HG02970 (cell line): ENCODE results near the gene RAPGEF5.

Source experiments
- ATAC-seq: cut with Tn5 transposase; IDR thresholded peaks from one replicate; pipeline ENCODE4 v1.9.1; 2021; ENCODE audit warnings: mild to moderate bottlenecking, moderate library complexity, moderate number of reproducible peaks; ENCODE audit not compliant: unreplicated experiment, low FRiP score

RAPGEF5 gene

GRCh38 chr7:22317632-22318031 is 39.3 kb downstream of the RAPGEF5 start:
- no peak for ATAC-seq

DNA sequence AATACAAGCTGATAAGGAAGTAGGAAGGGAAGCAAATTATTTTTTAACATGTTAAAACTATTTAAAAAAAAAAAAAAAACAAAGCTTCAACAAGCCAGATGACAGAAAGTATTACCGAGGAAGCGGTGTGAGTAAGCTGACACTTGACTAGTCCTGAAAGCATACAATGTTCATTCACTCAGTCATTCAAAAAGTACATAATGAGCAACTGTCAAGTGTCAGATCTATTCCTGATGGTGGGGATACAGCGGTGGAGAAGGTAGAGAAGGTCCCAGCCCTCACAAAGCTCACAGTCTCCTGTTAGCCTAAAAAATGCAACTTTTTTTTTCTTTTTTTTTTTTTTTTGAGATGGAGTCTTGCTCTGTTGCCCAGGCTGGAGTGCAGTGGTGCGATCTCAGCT is 40.0 kb downstream of the RAPGEF5 start:
- ATAC-seq = no peak

- no peak for ATAC-seq
Measured at GRCh38 chr7:22307816-22308215, 49.1 kb downstream of the RAPGEF5 start.

GRCh38 chr7:22305706-22306105 is 51.2 kb downstream of the RAPGEF5 start:
- no peak for ATAC-seq

- ATAC-seq = no peak
Measured at GRCh38 chr7:22302951-22303423, 54.0 kb downstream of the RAPGEF5 start.

- no peak for ATAC-seq
Measured at GRCh38 chr7:22302193-22302592, 54.8 kb downstream of the RAPGEF5 start.

- ATAC-seq = no peak
Measured at GRCh38 chr7:22301790-22302189, 55.2 kb downstream of the RAPGEF5 start.

GRCh38 chr7:22300839-22301238 is 56.1 kb downstream of the RAPGEF5 start:
- ATAC-seq = no peak

- ATAC-seq = no peak
Measured at GRCh38 chr7:22296916-22297315, 60.0 kb downstream of the RAPGEF5 start.

- no peak for ATAC-seq
Measured at GRCh38 chr7:22296265-22296566, 60.7 kb downstream of the RAPGEF5 start.

DNA sequence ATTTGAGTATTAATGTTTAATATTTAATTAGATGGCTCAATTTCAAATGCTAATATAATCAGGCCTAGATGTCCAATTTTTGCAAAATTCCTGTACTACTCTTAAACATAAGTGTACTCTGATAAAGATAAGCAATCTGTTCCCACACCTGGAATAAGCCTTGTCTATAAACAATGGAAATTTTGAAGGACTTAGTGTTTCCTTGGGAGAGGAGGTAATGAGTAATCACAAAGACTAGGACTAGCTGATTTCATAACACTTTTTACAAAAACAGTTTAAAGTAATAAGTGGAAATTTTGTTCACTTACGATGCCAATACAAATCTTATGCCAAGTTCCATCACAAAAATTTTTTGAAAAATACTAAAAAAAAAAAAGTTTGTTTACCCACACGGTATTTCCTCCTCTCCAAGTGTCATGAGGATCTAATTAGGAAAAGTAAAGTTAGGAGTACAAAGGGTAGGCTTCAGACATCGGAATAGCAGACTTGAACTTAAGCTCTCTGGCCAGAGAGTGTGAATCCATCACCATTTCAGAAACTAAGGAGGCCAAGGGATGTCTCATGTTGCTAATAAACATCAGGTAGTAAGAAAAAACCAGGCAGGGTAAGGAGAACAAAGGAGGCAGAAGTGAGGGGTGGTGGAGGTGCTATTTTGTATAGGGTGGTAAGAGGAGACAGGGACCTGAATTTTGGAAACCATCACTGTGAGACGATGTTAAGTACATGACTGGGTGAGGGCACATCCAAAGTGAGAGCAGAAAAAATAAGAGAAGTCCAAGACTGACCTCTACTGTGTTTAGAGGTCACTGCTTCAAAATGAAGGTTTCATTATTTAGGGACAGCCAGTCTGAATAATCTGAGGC is 61.3 kb downstream of the RAPGEF5 start:
- ATAC-seq = no peak

DNA sequence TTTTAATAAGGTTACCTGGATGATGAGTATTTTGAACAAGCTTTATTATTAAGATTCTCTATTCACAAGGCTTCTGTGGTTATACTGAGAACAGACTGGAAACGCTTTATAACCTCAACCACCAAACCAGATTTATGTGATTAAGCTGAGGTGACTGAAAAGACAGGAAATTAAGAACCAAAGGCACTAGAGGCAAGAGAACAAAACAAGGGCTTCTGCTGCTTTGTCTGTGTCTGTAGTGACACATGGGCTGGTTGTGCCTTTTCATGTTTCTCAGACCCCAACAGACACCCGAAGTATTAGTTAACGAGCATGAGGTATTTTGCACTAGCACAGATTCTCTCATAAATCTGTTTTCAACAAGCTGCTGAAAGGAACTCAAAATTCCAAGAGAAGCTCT is 64.4 kb downstream of the RAPGEF5 start:
- no peak for ATAC-seq

GRCh38 chr7:22291977-22292376 is 65.0 kb downstream of the RAPGEF5 start:
- ATAC-seq = no peak

DNA sequence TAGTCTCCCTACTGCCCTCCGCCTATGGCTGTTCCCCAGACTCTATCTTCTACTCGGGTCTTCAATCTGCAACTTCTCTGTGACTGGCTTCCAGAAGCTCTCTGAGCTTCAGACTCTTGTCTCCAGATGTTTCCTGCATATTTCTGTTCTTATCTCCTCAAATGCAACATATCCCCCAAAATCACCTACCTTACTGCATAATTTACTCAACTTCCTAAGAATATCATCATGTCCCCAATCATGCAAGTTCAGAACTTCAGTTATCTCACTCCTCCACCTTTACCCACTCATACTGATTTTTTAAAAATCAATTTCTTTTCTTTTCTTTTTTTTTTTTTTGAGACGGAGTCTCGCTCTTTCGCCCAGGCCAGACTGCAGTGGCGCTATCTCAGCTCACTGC is 68.8 kb downstream of the RAPGEF5 start:
- ATAC-seq = no peak

DNA sequence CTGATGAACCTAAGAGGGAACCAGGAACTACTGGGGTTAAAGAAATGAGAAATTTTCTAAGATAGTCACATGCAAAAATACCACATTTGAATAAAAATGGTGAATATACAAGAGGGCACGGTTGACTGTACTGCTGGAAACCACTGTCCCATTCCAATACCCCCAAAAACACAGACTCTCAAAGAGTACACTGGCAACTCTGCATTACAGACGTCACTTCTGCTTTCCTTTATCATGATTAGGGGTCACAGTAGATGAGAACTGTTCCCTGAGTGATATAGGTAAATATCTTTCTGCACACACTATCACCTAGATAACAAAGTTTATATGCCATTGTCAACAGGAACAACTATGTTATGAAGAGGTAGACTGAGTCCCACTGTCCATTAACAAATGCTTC is 69.5 kb downstream of the RAPGEF5 start:
- ATAC-seq = no peak

- ATAC-seq = no peak
Measured at GRCh38 chr7:22286436-22286835, 70.5 kb downstream of the RAPGEF5 start.

DNA sequence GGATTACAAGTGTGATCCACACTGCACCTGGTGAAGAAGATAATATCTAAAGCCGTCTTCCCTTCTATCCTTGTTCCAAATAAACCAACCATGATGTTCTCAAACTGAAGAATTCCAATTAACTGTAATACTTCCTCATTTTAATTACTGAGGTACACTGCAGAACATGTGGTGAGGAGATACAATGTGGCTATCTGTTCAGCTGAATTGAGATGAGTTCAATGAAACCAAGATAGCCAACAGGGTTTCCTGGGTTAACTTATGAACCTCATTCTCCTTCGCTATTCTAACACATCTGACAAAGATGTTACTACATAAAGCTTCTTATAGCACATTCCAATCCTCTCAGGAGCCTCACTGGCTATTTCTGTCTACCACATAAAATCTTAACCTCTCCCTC is 75.5 kb downstream of the RAPGEF5 start:
- ATAC-seq = no peak

- ATAC-seq = no peak
Measured at GRCh38 chr7:22280031-22280430, 76.9 kb downstream of the RAPGEF5 start.

- no peak for ATAC-seq
Measured at GRCh38 chr7:22278660-22279059, 78.3 kb downstream of the RAPGEF5 start.

GRCh38 chr7:22277375-22277774 is 79.6 kb downstream of the RAPGEF5 start:
- ATAC-seq = no peak

- ATAC-seq = no peak
Measured at GRCh38 chr7:22275661-22276060, 81.3 kb downstream of the RAPGEF5 start.

- no peak for ATAC-seq
Measured at GRCh38 chr7:22271311-22271710, 85.6 kb downstream of the RAPGEF5 start.

DNA sequence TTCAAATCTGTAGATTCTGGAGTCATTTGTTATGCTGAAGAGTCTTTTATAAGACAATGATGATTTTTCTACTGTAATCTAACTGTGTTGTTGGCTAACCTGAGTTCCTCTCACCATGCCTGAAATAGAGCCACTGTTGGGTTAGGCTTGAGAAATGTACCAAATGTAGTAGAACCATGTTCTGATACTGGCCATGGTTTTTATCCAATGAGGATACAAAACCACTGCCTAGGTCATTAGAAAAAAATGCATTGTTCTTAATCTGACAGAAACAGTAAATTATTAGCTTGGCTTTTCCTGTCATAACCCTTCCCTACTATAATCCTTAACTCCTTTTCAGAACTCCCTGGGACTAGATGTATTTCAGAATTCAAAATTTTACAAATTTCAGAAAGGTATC is 86.6 kb downstream of the RAPGEF5 start:
- no peak for ATAC-seq
